ENCODE measurements around the gene CTTNBP2.

DNA sequence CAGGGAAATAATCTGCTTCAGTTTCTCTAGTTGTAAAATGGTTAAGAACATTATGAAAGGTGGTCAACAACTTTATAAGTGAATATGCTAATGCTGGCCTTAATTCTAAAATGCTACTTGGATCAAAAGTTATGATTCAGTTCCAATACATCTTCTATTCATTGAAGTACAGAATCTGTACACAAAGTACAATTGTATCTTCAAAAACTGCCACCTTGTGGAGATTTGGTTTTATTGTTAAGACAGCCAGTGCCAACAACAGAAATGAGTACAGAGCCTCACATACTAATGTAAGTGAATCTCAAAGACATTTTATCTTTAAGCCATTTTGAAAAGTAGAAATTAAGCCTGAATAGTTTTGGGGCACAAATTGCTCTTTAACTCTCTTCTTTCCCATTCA is 199.4 kb downstream of the CTTNBP2 start:
- TF ChIP-seq, protein P1, sequence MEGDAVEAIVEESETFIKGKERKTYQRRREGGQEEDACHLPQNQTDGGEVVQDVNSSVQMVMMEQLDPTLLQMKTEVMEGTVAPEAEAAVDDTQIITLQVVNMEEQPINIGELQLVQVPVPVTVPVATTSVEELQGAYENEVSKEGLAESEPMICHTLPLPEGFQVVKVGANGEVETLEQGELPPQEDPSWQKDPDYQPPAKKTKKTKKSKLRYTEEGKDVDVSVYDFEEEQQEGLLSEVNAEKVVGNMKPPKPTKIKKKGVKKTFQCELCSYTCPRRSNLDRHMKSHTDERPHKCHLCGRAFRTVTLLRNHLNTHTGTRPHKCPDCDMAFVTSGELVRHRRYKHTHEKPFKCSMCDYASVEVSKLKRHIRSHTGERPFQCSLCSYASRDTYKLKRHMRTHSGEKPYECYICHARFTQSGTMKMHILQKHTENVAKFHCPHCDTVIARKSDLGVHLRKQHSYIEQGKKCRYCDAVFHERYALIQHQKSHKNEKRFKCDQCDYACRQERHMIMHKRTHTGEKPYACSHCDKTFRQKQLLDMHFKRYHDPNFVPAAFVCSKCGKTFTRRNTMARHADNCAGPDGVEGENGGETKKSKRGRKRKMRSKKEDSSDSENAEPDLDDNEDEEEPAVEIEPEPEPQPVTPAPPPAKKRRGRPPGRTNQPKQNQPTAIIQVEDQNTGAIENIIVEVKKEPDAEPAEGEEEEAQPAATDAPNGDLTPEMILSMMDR (IDR thresholded peaks at IDR 0.05; ENCODE audit: insufficient read depth, low read length, poor library complexity, severe bottlenecking) = peak; percentile 27
- no peak for TF ChIP-seq EZH2phosphoT487 (conservative IDR thresholded peaks at IDR 0.05; ENCODE audit: low read length)
